Measurements from ENCODE around the gene FSD1.

FSD1 gene

DNA sequence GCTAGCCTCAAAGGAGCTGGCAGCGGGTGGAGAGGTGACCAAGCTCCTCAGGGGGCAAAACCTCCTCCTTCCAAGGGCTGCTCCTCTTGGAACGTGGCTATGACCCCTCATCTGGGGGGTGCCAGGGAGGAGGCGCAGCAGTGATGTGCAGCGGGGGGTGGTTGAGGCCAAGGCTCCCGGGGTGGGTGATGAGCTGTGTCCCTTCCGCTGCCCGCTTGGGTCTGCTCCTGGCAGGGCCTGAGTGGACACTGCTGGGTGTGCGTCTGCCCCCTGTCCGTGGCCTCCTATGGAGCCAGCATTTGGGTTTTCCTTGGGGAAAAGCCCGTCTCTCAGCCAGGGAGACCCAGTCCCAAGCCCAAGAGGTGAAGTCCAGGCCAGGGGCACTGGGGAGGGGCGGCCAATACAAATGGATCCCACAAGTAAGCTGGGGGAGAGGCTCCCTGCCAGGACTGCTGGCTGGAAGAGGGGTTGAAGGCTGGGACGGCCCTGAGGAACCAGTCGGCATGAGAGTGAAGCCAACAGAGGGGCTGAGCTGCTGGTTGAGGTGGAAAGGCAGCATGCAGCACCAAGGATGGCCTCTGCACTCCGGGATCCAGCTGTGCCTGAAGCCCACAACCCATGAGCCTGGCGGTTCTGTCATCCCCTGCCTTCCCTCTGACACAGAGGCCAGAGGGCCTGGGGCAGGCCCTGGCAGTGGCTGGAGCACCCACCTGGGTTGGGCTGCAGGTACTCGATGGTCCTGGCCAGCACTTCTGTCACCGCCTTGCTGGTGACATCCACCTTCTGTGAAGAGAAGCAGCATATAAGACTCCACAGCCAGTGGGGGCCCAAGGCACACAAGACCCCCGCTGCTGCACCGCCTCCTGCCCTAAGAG, 61.6 kb downstream of the FSD1 start:
- DNase-seq (ENCODE audit: low spot score), result no peak

DNA sequence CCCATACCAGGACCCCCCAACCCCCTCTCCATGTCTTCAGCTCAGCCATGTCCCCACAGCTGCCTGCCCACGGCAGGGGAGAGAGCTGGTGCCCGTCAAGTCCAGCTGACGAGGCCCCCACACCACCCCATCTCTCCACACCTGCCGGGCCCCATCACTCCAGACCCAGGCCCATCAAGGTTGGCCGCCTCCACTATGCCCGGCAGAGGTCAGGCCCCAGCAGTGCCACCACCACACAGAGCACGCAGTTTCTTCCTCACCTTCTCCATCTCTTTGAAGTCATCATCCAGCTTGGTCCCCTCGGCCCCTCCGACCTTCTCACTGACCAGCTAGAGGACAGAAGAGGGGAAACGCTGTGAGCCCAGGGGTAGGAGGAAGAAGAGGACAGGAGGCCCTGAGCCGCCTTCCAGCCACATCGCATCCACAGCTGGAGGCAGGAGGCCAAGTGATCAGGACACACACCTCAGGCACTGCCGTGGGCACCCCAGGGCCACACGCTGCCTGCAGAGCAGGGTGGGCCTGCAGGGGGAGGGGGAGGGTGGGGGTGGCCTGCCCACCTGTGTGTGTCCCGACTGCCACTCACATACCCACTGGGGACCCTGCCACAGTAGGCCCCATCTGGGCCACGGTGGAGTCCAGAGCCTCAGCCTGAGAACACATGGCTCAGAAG, 62.4 kb downstream of the FSD1 start:
- DNase-seq (ENCODE audit: low spot score), result no peak

DNA sequence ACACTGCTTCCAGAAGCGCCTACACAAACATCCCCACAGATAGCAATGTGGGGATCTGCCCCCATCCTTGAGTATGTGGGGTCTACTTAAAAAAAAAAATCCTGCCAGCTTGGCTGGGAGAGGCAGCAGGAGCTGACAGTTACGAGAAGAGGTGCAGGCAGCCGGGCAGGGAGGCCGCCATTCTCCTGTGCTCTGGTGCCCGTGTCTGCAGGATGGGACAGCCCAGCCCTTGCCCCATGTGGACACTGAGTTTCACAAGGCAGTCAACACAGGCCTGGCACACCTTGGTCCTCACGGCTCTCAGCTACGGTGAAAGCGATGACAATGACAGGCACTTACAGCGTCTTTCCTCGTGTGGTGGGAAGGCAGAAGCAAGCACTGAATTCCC, 62.9 kb downstream of the FSD1 start:
- no peak for DNase-seq (ENCODE audit: low spot score)

DNA sequence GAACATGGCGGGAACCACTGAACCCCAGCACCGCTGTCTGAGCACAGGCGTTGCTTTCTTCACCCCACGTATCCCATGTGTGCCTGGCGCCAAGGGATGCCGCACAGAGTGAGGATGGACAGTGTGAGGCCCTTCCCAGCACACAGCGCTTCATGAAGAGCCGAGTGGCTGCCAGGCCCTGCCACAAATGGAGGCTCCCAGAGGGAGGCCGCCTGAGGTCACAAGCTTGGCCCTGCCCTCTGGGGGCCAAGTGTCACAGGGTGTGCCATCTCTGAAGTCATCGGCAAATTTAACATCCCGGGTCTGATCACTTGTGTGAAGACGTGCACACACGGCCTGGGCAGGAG, 63.4 kb downstream of the FSD1 start:
- DNase-seq (ENCODE audit: low spot score), result no peak

DNA sequence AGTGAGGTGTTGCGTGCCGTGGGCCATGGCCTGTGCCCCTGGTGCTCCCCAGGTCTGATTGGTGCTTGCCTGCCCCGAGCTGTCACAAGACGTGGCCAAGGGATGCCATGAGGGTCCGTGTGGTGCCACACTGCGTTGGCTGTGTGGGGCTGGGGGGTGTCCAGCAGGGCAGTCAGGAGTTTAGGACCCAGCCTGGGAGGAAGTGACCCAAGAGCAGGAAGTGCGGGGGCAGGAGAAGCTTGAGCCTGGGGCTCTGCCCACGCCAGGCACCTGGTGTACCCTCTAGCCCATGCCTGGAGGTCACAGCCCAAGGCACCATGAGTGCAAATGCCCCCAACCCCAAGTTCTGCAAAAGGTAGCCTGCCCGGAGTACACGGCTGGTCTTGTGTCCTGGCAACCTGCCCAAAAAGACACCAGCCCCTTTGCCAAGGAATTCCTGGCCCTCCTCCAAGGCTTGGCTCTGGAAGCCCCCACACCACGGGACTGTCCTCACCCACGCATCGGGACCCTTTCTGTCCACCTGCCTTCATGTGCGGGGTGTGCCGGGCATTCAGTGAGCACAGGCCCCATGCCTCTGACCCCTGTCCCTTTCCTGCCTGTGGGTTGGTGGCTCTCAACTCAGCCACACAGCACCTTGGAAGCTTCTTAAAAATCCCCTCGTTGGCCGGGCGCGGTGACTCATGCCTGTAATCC, 63.9 kb downstream of the FSD1 start:
- no peak for DNase-seq (ENCODE audit: low spot score)

DNA sequence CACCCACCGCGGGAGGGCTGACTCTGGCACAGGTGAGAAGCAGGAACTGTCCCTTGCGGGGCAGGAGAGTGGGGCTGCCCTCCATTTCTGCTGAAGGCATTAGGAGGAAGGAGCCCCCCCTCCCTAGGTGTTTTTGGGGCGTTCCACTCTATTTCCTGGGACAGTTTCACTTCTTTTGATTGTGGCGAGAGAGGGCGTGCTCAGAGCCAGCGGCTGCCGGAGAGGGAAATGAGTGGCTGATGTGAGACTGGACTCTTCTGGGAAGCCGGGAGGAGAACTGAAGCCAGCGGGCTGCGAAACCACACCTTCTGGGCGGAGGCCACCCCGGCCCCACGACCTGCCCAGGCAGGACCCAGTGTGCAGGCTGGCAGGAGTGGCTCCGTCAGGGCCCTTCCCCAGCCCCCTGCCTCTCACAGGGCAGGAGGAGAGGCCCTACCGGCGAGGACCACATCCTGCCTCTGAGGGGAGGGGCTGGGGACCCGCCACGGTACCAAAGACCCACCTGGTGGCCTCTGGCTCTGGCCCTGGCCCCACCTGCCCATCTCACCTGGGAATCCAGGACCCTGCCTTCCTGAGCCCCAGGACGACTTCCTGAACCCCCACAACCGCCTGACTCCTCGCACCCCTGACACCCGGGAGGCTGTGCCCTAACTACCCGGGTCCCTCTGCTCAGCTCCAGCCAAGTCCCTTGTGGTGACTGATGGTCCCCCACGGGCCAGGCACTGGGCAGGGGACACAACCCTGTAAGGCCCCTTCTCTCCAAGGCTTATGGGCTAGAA, 64.9 kb downstream of the FSD1 start:
- DNase-seq (ENCODE audit: low spot score), result no peak

DNA sequence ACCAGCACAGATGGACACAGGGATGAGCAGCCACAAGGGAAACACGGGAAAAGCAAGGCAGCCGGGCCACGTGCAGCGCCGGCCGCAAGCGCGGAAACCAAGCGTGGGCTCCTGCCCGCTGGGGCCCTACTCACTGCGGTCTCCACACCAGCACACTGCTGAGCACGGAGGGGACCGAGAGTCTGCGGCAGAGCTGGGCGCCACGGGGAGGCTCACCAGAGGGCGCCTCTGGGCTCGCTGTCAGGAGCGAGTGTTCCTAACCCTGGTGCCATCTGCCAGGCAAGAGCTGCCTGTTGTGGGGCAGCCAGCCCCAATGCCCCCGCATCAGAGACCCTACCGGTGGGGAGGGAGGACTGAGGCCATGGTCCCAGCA, 65.5 kb downstream of the FSD1 start:
- DNase-seq (ENCODE audit: low spot score), result no peak

DNA sequence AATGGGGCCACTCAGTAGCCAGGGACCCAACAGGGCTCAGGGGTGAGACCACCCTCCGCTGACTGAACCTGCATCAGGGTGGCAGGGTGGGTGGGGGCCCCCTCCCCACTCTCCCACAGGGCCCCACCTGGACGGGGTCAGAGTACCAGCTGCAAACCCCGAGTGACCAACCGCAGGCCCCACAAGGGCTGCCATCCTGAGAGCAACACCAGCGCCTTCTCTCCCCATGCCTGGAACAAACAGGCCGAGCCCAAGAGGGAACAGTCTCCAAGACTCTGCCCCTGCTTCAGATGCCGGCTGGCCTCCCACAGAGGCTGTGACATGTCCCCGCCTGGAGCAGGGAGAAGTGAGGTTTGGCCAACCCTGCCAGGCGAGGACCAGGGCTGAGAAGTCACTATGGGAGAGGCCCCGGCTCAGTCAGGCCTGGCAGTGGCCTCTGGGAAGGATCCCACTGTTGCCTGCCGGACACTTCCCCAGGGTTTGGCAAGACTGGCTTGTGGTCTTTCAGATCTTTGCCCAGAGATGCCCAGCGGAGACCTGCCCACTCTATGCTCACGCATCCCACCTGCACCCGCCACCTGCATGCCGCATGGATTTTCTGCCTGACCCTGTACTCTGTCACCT, 66.1 kb downstream of the FSD1 start:
- no peak for DNase-seq (ENCODE audit: low spot score)

DNA sequence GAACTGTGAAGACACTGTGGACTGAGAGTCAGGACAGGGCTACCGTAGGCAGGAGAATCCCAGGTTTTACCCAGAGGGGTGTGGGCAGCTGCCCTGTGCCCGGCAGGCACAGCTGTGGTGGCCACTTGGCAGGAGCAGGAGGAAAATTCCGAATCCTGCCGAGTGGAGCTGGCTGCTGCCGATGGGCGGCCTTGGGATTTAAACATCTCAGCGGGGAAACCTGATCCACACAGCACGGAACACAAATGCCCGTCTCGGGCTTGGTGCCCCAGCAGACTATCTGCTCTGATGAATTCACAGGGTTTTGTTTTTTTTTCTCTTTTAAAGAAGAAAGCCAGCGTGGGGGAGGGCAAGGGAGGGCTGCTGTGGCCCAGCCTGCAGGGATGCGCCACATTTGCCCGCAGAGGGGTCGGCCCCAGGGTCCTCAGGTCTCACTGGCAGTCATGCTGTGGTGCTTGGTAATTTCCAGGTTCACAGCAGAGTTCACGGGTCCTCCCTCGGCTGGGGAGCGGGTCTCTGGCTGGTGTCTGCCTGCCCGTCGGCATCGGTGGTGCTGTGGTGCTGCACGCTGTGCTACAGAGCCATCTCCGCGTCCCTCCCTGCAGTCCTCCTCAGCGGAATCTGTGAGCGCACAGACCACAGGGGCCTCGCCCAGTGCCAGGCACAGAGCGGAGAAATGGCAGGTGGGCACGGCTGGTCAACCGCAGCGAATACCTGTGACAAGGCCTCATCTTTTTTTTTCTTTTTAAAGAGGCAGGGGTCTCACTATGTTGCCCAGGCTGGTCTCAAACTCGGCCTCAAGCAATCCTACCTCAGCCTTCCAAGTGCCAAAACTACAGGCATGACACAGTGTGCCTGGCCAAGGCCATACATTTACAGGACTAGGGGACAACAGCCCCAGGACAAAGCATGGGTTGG, 67.1 kb downstream of the FSD1 start:
- DNase-seq (ENCODE audit: low spot score), result no peak

DNA sequence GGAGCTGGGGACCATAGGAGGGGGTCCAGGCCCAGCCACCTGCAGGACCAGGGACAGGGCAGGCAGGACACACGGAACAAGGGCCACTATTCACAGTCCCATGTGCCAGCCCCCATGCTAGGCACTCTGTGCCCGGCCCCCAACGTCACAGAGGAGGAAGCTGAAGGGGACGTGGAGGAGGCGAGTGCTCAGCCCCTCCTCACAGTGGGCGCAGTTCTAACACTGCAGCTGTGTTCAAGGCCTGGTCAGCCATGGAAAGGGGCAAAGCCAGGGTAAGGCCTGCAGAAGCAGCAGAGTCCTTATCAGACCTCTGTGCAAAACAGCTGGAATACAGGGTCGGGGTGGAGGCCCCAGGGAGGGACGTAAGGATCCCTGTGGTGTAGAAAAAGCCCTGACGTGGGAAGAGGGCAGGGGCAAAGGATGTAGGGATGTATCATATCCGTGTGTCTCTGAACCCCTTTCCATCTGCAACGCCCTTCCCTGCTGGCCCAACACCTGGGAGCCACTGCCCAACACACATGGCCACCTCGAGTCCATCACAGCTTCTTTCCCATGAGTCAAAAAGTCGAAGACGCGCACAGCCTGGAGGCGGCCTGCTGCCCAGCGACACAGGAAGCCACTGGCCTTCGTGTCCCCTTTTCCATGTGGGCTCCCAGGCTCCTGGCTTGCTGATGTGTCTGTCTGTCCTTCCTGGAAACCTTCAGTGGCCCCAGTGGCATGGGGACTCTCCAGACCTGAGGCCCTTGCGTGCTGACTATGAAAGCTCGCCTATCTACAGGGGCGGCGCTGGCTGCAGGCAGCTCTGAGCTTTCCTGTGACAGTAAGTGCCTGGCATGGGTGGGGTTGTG, 68.0 kb downstream of the FSD1 start:
- DNase-seq (ENCODE audit: low spot score), result no peak

DNA sequence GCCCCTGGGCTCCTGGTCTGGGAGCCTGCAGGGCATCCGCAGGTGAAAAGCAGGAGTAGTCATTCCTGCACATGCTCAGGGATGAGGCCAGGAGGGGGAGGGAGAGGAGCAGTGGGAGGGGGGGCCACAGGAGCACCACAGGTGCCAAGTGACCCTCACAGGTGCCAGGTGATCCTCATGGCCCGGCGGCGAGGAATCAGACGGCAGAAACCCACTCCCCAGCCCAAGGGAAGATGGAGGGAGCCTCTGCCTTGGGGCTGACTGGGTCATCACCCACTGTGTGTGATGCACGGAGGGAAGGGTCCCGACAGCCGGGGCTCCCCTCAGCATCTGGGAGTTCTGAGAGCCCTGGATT, 68.6 kb downstream of the FSD1 start:
- DNase-seq (ENCODE audit: low spot score), result no peak

All from HuH-7.5 (cell line).